ENCODE data around the gene MRTFB. TPM values are rescaled to one million over a fixed set of nuclear protein-coding genes. Genes with fewer than 3 reads are reported as not detected.

The MRTFB gene
- total RNA-seq, 4 donors from 2014 or later, result 12.7 to 20.4 (median 14.8) TPM

- no peaks in the 10 kb centered on the region for H3K27me3 ChIP-seq
- no peaks in the 10 kb centered on the region for H3K9me3 ChIP-seq
- peak overlapping the region; percentile 88 to 99 (median 96) for H3K27ac ChIP-seq
- peak; percentile 12 to 14 for ATAC-seq
- H3K36me3 ChIP-seq, result no peaks in the 10 kb centered on the region
- peak overlapping the region; percentile 61 to 98 (median 82) for H3K4me3 ChIP-seq
- peak; percentile 1 to 6 for TF ChIP-seq POLR2A (IDR thresholded peaks at IDR 0.05)
- TF ChIP-seq CTCF (IDR thresholded peaks at IDR 0.05 in 4 of 5, conservative IDR thresholded peaks at IDR 0.05 in 1 of 5), result no peak
- peaks cover 16 to 23% of the 10 kb centered on the region in 2 donors for H3K4me1 ChIP-seq
- intact Hi-C loops (cut with DNase I; ENCODE audit: low total_unique reads) (loop anchor here (1.0 to 5.0 kb wide), 5 partner anchors 99 to 331 kb away; partner anchors contain the start of genes BFAR and PARN), in situ Hi-C loops (cut with MboI; ENCODE audit: low sequenced_read_pairs in 4 of 4) (loop anchor here in 3 of 4 donors (5.0 to 25.0 kb wide), 3 partner anchors 111 to 226 kb away; no protein-coding TSS in a partner anchor)
- DNase-seq, result peak in 1 of 2 donors; percentile 53
Measured at GRCh38 chr16:14301169-14302030, 230.3 kb downstream of the MRTFB start.

GRCh38 chr16:14302031-14302398 lies 230.9 kb downstream of the MRTFB start:
- H3K4me3 ChIP-seq, result peak overlapping the region; percentile 85 to 99 (median 96)
- H3K27ac ChIP-seq, result peak overlapping the region; percentile 95 to 99 (median 98)
- TF ChIP-seq POLR2A (IDR thresholded peaks at IDR 0.05) (peak; percentile 77 to 85), CTCF (IDR thresholded peaks at IDR 0.05 in 4 of 5, conservative IDR thresholded peaks at IDR 0.05 in 1 of 5) (no peak)
- no peaks in the 10 kb centered on the region for H3K27me3 ChIP-seq
- DNase-seq (peak; percentile 52 to 74), ATAC-seq (peak; percentile 45 to 53)
- no peaks in the 10 kb centered on the region for H3K9me3 ChIP-seq
- intact Hi-C loops (cut with DNase I; ENCODE audit: low total_unique reads), result loop anchor here (5.0 kb wide), 2 partner anchors 135 to 330 kb away; partner anchors contain the start of genes BFAR and PARN
- peaks cover 22 to 28% of the 10 kb centered on the region in 2 donors for H3K4me1 ChIP-seq
- no peaks in the 10 kb centered on the region for H3K36me3 ChIP-seq
- in situ Hi-C loops (cut with MboI; ENCODE audit: low sequenced_read_pairs in 4 of 4), result loop anchor here in 3 of 4 donors (5.0 to 25.0 kb wide), 3 partner anchors 110 to 225 kb away; no protein-coding TSS in a partner anchor

GRCh38 chr16:14302399-14303181 lies 231.5 kb downstream of the MRTFB start:
- no peaks in the 10 kb centered on the region for H3K36me3 ChIP-seq
- TF ChIP-seq POLR2A (IDR thresholded peaks at IDR 0.05) (peak; percentile 29 to 46), CTCF (IDR thresholded peaks at IDR 0.05 in 4 of 5, conservative IDR thresholded peaks at IDR 0.05 in 1 of 5) (no peak)
- intact Hi-C loops (cut with DNase I; ENCODE audit: low total_unique reads), result loop anchor here (5.0 kb wide), 2 partner anchors 135 to 330 kb away; partner anchors contain the start of genes BFAR and PARN
- peak in 1 of 2 donors; percentile 37 for DNase-seq
- H3K9me3 ChIP-seq, result no peaks in the 10 kb centered on the region
- in situ Hi-C loops (cut with MboI; ENCODE audit: low sequenced_read_pairs in 4 of 4), result loop anchor here in 3 of 4 donors (5.0 to 25.0 kb wide), 3 partner anchors 110 to 225 kb away; no protein-coding TSS in a partner anchor
- H3K27me3 ChIP-seq, result no peaks in the 10 kb centered on the region
- H3K27ac ChIP-seq, result peak overlapping the region; percentile 95 to 99 (median 98)
- peak; percentile 12 to 13 for ATAC-seq
- H3K4me1 ChIP-seq, result peaks cover 28 to 34% of the 10 kb centered on the region in 2 donors
- peak overlapping the region; percentile 85 to 99 (median 96) for H3K4me3 ChIP-seq

- intact Hi-C loops (cut with DNase I; ENCODE audit: low total_unique reads) (loop anchor here (5.0 kb wide), 2 partner anchors 134 to 329 kb away; partner anchors contain the start of genes BFAR and PARN), in situ Hi-C loops (cut with MboI; ENCODE audit: low sequenced_read_pairs in 4 of 4) (loop anchor here in 3 of 4 donors (5.0 to 25.0 kb wide), 3 partner anchors 109 to 224 kb away; no protein-coding TSS in a partner anchor)
- H3K27me3 ChIP-seq, result no peaks in the 10 kb centered on the region
- no peaks in the 10 kb centered on the region for H3K9me3 ChIP-seq
- peak overlapping the region; percentile 95 to 99 (median 98) for H3K27ac ChIP-seq
- TF ChIP-seq CTCF (IDR thresholded peaks at IDR 0.05 in 4 of 5, conservative IDR thresholded peaks at IDR 0.05 in 1 of 5) (no peak), POLR2A (IDR thresholded peaks at IDR 0.05) (peak in 1 of 2 donors; percentile 17)
- H3K4me3 ChIP-seq, result peak overlapping the region; percentile 85 to 99 (median 96)
- peaks cover 33 to 38% of the 10 kb centered on the region in 2 donors for H3K4me1 ChIP-seq
- DNase-seq, result peak in 1 of 2 donors; percentile 49
- ATAC-seq, result no peak
- H3K36me3 ChIP-seq, result no peaks in the 10 kb centered on the region
Measured at GRCh38 chr16:14303182-14303618, 232.1 kb downstream of the MRTFB start.

Measured in gastrocnemius medialis (tissue), 4 donors.